Measurements from ENCODE around the gene MRPL37. TPM values are rescaled to one million over a fixed set of nuclear protein-coding genes. Genes with fewer than 3 reads are reported as not detected.

MRPL37 gene
- total and polyA plus RNA-seq, 2 of the 4 experiments (the other 2 are of a cell fraction), result 42.8 to 132 TPM

DNA sequence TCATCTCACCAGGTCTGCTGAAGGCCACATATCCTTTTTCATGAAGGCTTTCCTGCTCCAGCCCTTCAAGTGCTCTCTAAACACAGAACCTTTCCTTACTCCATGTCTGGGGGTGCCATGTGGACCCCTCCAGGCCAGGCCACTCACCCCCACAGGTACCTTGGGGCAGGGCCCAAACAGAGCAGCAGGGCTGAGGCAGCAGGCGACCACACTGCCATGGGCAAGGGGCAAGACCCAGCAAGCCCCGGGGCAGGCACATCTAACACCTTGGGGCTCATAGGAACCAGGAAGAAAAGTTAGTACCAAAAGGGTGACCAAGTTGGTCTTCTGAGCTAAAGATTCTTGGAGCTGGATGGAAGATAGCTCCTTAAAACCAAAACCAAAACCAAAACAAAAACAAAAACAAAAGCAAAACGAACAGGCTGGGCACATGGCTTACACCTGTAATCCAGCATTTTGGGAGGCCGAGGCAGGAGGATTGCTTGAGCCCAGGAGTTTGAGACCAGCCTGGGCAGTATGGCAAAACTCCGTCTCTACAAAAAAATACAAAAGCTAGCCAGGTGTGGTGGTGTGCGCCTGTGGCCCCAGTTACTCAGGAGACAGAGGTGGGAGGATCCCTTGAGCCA is 63.7 kb downstream of the MRPL37 start:
- peaks cover 27% of the 10 kb centered on the region for H4K20me1 ChIP-seq (ENCODE audit: insufficient read depth, low read length)
- no peak overlapping the region for H3K9ac ChIP-seq (ENCODE audit: low read depth, low read length)
- no peak overlapping the region for H3K56ac ChIP-seq (ENCODE audit: extremely low read depth, insufficient read depth, low read length)
- no peak overlapping the region for H2BK20ac ChIP-seq (ENCODE audit: low read depth, low read length)
- dilution Hi-C loops (cut with HindIII; ENCODE audit: low sequenced_read_pairs, unreplicated experiment) (no loop called here), in situ Hi-C loops (cut with MboI; ENCODE audit: low sequenced_read_pairs) (no loop called here), intact Hi-C loops (cut with micrococcal nuclease) (no loop called here)
- ATAC-seq (ENCODE audit: low read depth) (no peak), DNase-seq (no peak)
- BruUV-seq (replicated peaks), result no TSS peak
- no peak overlapping the region for H3K4ac ChIP-seq (ENCODE audit: low read depth, low read length)
- no peaks in the 10 kb centered on the region for H3K27me3 ChIP-seq (ENCODE audit: control insufficient read depth, insufficient read depth, low read length)
- WGBS, 2 experiments (ENCODE audit: extremely low coverage in 2 of 2, insufficient read length in 1 of 2), result 100% methylated on average over 1 of the region's 6 CpGs; no CpG with 5 or more reads in 1 of the 2 experiments
- peaks cover 10% of the 10 kb centered on the region; the same call in 1 of the 2 replicates for H3K9me1 ChIP-seq (ENCODE audit: insufficient read depth, low read length)
- H2BK15ac ChIP-seq (ENCODE audit: low read depth, low read length), result no peak overlapping the region
- H3K14ac ChIP-seq (replicated peaks; ENCODE audit: low read depth, low read length), result no peak overlapping the region
- no peak overlapping the region for H4K5ac ChIP-seq (ENCODE audit: low read depth, low read length)
- ChIA-PET POLR2A (ENCODE audit: unreplicated experiment) (no interaction called here), CTCF (no interaction called here)
- no peak overlapping the region for H2AK9ac ChIP-seq (replicated peaks; ENCODE audit: low read depth, low read length, poor library complexity)
- H3K4me2 ChIP-seq (ENCODE audit: low read depth, low read length), result no peak overlapping the region
- H4K91ac ChIP-seq (ENCODE audit: insufficient read depth, low read depth, low read length), result no peak overlapping the region
- peaks cover 14% of the 10 kb centered on the region; the same call in 1 of the 2 replicates for H3K36me3 ChIP-seq (ENCODE audit: control insufficient read depth, insufficient read depth, low read length)
- H2AFZ ChIP-seq (replicated peaks; ENCODE audit: low read length, poor library complexity), result no peak overlapping the region
- H2AK5ac ChIP-seq (ENCODE audit: low read depth, low read length), result no peak overlapping the region
- H2BK120ac ChIP-seq (ENCODE audit: low read depth, low read length), result no peak overlapping the region
- H3K27ac ChIP-seq (ENCODE audit: insufficient read depth, low read length), result no peak overlapping the region
- no peak overlapping the region for H3K18ac ChIP-seq (ENCODE audit: low read depth, low read length)
- H4K8ac ChIP-seq (ENCODE audit: low read depth in 2 of 2, low read length in 2 of 2), result no peak overlapping the region
- H3K4me1 ChIP-seq (ENCODE audit: control insufficient read depth, insufficient read depth, low read length), result no peaks in the 10 kb centered on the region
- H3K23ac ChIP-seq (ENCODE audit: low read depth, low read length), result no peak overlapping the region
- no peak overlapping the region for H2BK5ac ChIP-seq (ENCODE audit: low read depth, low read length, poor library complexity, severe bottlenecking)
- H3K79me1 ChIP-seq (ENCODE audit: low read depth in 1 of 2, low read length in 2 of 2), result peaks cover 33 to 59% of the 10 kb centered on the region in 2 experiments; a peak in 3 of 4 replicates
- TF ChIP-seq RFX5 (IDR thresholded peaks at IDR 0.05; ENCODE audit: low read depth, low read length) (no peak), BHLHE40 (IDR thresholded peaks at IDR 0.05; ENCODE audit: low read depth, low read length) (no peak), NFE2L2 (IDR thresholded peaks at IDR 0.05; ENCODE audit: low read depth, low read length) (no peak), MAZ (IDR thresholded peaks at IDR 0.05; ENCODE audit: borderline replicate concordance, low read depth, low read length) (no peak), POLR2A (IDR thresholded peaks at IDR 0.05; ENCODE audit: low read depth, low read length) (no peak), RAD21 (IDR thresholded peaks at IDR 0.05; ENCODE audit: low read length) (no peak), MXI1 (IDR thresholded peaks at IDR 0.05; ENCODE audit: borderline replicate concordance, low read depth, low read length) (no peak), FOS (IDR thresholded peaks at IDR 0.05; ENCODE audit: low read depth, low read length) (no peak), CEBPB (IDR thresholded peaks at IDR 0.05; ENCODE audit: low read depth, low read length) (no peak), SMC3 (IDR thresholded peaks at IDR 0.05; ENCODE audit: low read depth, low read length) (no peak), RCOR1 (IDR thresholded peaks at IDR 0.05; ENCODE audit: insufficient replicate concordance, low read length) (no peak), CHD1 (IDR thresholded peaks at IDR 0.05; ENCODE audit: low read depth, low read length) (no peak), MAFK (IDR thresholded peaks at IDR 0.05; ENCODE audit: low read depth, low read length) (no peak)
- TF ChIP-seq, protein P1, sequence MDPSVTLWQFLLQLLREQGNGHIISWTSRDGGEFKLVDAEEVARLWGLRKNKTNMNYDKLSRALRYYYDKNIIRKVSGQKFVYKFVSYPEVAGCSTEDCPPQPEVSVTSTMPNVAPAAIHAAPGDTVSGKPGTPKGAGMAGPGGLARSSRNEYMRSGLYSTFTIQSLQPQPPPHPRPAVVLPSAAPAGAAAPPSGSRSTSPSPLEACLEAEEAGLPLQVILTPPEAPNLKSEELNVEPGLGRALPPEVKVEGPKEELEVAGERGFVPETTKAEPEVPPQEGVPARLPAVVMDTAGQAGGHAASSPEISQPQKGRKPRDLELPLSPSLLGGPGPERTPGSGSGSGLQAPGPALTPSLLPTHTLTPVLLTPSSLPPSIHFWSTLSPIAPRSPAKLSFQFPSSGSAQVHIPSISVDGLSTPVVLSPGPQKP (IDR thresholded peaks at IDR 0.05; ENCODE audit: borderline replicate concordance, low read depth, low read length), result no peak
- TF ChIP-seq, protein P2, sequence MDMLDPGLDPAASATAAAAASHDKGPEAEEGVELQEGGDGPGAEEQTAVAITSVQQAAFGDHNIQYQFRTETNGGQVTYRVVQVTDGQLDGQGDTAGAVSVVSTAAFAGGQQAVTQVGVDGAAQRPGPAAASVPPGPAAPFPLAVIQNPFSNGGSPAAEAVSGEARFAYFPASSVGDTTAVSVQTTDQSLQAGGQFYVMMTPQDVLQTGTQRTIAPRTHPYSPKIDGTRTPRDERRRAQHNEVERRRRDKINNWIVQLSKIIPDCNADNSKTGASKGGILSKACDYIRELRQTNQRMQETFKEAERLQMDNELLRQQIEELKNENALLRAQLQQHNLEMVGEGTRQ (IDR thresholded peaks at IDR 0.05; ENCODE audit: low read depth, low read length), result no peak
- TF ChIP-seq, protein P3, sequence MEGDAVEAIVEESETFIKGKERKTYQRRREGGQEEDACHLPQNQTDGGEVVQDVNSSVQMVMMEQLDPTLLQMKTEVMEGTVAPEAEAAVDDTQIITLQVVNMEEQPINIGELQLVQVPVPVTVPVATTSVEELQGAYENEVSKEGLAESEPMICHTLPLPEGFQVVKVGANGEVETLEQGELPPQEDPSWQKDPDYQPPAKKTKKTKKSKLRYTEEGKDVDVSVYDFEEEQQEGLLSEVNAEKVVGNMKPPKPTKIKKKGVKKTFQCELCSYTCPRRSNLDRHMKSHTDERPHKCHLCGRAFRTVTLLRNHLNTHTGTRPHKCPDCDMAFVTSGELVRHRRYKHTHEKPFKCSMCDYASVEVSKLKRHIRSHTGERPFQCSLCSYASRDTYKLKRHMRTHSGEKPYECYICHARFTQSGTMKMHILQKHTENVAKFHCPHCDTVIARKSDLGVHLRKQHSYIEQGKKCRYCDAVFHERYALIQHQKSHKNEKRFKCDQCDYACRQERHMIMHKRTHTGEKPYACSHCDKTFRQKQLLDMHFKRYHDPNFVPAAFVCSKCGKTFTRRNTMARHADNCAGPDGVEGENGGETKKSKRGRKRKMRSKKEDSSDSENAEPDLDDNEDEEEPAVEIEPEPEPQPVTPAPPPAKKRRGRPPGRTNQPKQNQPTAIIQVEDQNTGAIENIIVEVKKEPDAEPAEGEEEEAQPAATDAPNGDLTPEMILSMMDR (conservative IDR thresholded peaks at IDR 0.05; ENCODE audit: low read depth, low read length), result no peak
- no peak overlapping the region for H3K4me3 ChIP-seq (ENCODE audit: insufficient read depth, low read depth, low read length)
- H3K9me3 ChIP-seq (ENCODE audit: control insufficient read depth, insufficient read depth, low read length), result no peaks in the 10 kb centered on the region

All from IMR-90 (cell line).